Measurements from ENCODE around the gene KLF11. TPM values are rescaled to one million over a fixed set of nuclear protein-coding genes. Genes with fewer than 3 reads are reported as not detected.

The KLF11 gene
- polyA plus RNA-seq, 2 of the 4 experiments (the other 2 are of a cell fraction) = 2.8 to 8.2 TPM

DNA sequence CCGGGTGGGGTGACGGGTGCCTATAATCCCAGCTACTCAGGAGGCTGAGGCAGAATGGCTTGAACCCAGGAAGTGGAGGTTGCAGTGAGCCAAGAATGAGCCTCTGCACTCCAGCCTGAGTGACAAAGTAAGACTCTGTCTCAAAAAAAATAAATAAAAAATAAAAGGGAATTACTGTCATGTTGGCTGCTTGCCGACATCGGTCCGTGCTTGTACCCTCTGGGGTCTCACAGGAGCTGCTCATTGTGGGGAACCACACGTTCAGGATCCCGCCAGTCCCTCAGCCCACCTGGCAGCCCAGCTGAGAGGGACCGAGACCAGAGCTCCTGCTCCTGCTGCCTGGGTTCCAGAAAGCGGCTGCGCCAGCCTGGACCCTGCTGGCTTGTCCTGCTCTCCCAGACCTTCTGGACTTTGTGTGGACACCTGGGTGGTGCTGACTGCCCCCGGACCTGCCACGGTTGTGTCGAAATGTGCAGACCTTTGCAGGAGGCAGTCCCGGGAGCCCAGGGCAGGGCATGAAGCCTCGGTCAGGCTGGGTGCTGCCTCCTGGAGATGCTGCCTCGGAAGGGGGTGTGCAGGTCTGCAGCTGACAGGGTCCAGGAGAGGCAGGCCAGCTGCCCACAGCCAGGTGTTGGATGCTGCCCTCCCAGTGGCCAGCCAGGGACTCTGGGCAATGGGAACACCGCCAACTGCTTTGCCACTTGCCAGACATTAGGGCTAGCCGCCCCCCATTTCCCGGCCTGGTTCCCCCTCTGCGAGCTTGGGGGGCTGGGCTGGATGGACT, 16.4 kb downstream of the KLF11 start:
- CTCF ChIA-PET = interaction anchor here (1.0 to 6.5 kb wide), 8 partner anchors 12 to 375 kb away, joined by 3 to 103 read pairs (median 8); no protein-coding TSS in a partner anchor
- WGBS (ENCODE audit: missing lambda C conversion rate) = 80% methylated on average over 19 of the region's 20 CpGs
- FAIRE-seq = no peak
- H3K4me1 ChIP-seq = no peaks in the 10 kb centered on the region
- no peak overlapping the region for H3K27ac ChIP-seq
- TF ChIP-seq RCOR1 (IDR thresholded peaks at IDR 0.05; ENCODE audit: low read depth, low read length) (no peak), JUNB (IDR thresholded peaks at IDR 0.05) (no peak), MYC (IDR thresholded peaks at IDR 0.05; ENCODE audit: borderline replicate concordance, low read length) (no peak), TP53 (CRISPR knock-in tag; IDR thresholded peaks at IDR 0.05) (no peak), ZNF302 (CRISPR knock-in tag; IDR thresholded peaks at IDR 0.05) (no peak), ZSCAN20 (CRISPR knock-in tag; IDR thresholded peaks at IDR 0.05) (no peak), RFX5 (IDR thresholded peaks at IDR 0.05) (no peak), CHD2 (IDR thresholded peaks at IDR 0.05; ENCODE audit: low read length, partially characterized antibody) (no peak), CBX8 (IDR thresholded peaks at IDR 0.05) (no peak), ZC3H11A (IDR thresholded peaks at IDR 0.05) (no peak), RAD21 (conservative IDR thresholded peaks at IDR 0.05 in 1 of 2, IDR thresholded peaks at IDR 0.05 in 1 of 2) (no peak), PBX3 (IDR thresholded peaks at IDR 0.05) (no peak), E2F6 (IDR thresholded peaks at IDR 0.05; ENCODE audit: borderline replicate concordance, low read depth) (no peak), HOXB5 (CRISPR knock-in tag; IDR thresholded peaks at IDR 0.05) (no peak), ESRRA (IDR thresholded peaks at IDR 0.05; ENCODE audit: borderline replicate concordance, low read length) (no peak), HOXB13 (CRISPR knock-in tag; IDR thresholded peaks at IDR 0.05; ENCODE audit: low read depth) (no peak), CBX2 (IDR thresholded peaks at IDR 0.05; ENCODE audit: borderline replicate concordance, low read depth) (no peak)
- TF ChIP-seq, protein P1, sequence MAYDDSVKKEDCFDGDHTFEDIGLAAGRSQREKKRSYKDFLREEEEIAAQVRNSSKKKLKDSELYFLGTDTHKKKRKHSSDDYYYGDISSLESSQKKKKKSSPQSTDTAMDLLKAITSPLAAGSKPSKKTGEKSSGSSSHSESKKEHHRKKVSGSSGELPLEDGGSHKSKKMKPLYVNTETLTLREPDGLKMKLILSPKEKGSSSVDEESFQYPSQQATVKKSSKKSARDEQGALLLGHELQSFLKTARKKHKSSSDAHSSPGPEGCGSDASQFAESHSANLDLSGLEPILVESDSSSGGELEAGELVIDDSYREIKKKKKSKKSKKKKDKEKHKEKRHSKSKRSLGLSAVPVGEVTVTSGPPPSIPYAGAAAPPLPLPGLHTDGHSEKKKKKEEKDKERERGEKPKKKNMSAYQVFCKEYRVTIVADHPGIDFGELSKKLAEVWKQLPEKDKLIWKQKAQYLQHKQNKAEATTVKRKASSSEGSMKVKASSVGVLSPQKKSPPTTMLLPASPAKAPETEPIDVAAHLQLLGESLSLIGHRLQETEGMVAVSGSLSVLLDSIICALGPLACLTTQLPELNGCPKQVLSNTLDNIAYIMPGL (CRISPR knock-in tag; IDR thresholded peaks at IDR 0.05; ENCODE audit: borderline replicate concordance) = no peak
- TF ChIP-seq, protein P2, sequence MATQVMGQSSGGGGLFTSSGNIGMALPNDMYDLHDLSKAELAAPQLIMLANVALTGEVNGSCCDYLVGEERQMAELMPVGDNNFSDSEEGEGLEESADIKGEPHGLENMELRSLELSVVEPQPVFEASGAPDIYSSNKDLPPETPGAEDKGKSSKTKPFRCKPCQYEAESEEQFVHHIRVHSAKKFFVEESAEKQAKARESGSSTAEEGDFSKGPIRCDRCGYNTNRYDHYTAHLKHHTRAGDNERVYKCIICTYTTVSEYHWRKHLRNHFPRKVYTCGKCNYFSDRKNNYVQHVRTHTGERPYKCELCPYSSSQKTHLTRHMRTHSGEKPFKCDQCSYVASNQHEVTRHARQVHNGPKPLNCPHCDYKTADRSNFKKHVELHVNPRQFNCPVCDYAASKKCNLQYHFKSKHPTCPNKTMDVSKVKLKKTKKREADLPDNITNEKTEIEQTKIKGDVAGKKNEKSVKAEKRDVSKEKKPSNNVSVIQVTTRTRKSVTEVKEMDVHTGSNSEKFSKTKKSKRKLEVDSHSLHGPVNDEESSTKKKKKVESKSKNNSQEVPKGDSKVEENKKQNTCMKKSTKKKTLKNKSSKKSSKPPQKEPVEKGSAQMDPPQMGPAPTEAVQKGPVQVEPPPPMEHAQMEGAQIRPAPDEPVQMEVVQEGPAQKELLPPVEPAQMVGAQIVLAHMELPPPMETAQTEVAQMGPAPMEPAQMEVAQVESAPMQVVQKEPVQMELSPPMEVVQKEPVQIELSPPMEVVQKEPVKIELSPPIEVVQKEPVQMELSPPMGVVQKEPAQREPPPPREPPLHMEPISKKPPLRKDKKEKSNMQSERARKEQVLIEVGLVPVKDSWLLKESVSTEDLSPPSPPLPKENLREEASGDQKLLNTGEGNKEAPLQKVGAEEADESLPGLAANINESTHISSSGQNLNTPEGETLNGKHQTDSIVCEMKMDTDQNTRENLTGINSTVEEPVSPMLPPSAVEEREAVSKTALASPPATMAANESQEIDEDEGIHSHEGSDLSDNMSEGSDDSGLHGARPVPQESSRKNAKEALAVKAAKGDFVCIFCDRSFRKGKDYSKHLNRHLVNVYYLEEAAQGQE (IDR thresholded peaks at IDR 0.05) = no peak
- POLR2A ChIA-PET = no interaction called here
- ATAC-seq = no peak
- H3K4me3 ChIP-seq = no peak overlapping the region
- H3K4me2 ChIP-seq = no peak overlapping the region
- no peaks in the 10 kb centered on the region for H3K9me3 ChIP-seq
- DNase-seq (ENCODE audit: low read depth in 1 of 2, low spot score in 1 of 2) = no peak
